Activated naive CD4-positive, alpha-beta T cell treated with anti-CD3 and anti-CD28 coated beads, Interleukin-2, amount 10 ng/mL, durations not matched to agents 7 days and 5 days (primary cell): Measurements from ENCODE around the gene PYCR2.
"Not testable (repeated sequence)": the region's sequence is repeated elsewhere in the genome, so short reads cannot be mapped to it uniquely, and the experiment has no call there.

Experiments used
- CTCF ChIA-PET: fragments of 350-600 bp; sonication (Branson Sonifier 250); formaldehyde crosslinking; loops from one replicate; lab custom pipeline; 2021; ENCODE audit warnings: antibody characterized with exemption; lab: Charles Lee
- DNase-seq: peaks from one replicate; pipeline ENCODE4 v3.0.0-alpha.2; 2020
- H3K27ac Mint-ChIP-seq: one replicate; pipeline ENCODE4 v1.8.0; 2021; ENCODE audit warnings: mild to moderate bottlenecking, moderate library complexity, mixed read lengths
- H3K27me3 Mint-ChIP-seq: one replicate; pipeline ENCODE4 v1.8.0; 2021; ENCODE audit warnings: mild to moderate bottlenecking, mixed read lengths
- H3K36me3 Mint-ChIP-seq: one replicate; pipeline ENCODE4 v1.8.0; 2021; ENCODE audit warnings: mixed read lengths
- H3K4me1 Mint-ChIP-seq: one replicate; pipeline ENCODE4 v1.8.0; 2021; ENCODE audit warnings: mixed read lengths
- H3K4me3 Mint-ChIP-seq: one replicate; pipeline ENCODE4 v1.8.0; 2021; ENCODE audit warnings: mild to moderate bottlenecking, moderate library complexity, mixed read lengths
- H3K9me3 Mint-ChIP-seq: one replicate; pipeline ENCODE4 v1.8.0; 2021; ENCODE audit warnings: mixed read lengths

The PYCR2 gene

DNA sequence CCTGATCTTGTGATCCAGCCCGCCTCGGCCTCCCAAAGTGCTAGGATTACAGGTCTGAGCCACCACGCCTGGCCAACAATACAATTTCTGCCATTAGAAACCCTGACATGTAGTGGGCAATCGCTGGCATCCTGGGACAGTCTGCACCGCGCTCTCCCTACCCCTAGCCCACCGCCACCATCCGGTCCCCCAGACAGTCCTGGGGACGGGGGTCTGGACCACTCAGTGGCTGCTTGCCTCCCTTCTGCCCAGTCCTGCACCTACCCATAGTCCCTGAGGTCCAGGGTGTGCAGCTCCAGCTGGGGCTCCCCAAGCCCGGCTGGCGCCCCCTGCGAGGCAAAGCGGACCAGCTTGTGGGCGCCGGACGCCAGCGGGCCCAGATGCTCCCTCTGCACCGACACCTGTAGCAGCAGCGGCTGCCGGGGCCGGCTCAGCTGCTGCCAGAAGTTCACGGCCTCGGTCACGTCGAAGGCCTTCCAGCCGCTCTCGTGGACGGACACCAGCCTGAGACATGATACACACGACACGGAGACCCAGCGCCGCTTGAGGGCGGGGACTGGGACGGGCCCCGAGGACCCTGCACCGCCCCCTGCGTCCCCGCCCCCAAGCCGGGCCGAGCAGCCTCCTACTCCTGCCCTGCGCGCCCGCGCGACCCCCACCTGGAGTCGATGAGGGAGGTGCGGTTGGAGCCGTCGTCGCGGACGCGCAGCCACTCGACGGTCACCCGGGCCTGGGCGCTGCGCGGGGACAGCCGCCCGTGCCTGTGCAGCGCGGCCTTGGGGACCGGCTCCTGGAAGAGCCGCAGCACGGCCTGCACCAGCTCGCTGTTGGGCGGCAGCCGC, 15.3 kb upstream of the PYCR2 start:
- H3K27me3 Mint-ChIP-seq, result peaks cover 14% of the 10 kb centered on the region
- H3K4me3 Mint-ChIP-seq, H3K27ac Mint-ChIP-seq, H3K9me3 Mint-ChIP-seq, H3K36me3 Mint-ChIP-seq, CTCF ChIA-PET, DNase-seq, H3K4me1 Mint-ChIP-seq: not testable (repeated sequence)

GRCh38 chr1:225937048-225937968, 13.3 kb upstream of the PYCR2 start:
- H3K36me3 Mint-ChIP-seq, result no peaks in the 10 kb centered on the region
- H3K9me3 Mint-ChIP-seq, result no peaks in the 10 kb centered on the region
- peaks cover 14% of the 10 kb centered on the region for H3K27me3 Mint-ChIP-seq
- CTCF ChIA-PET, result interaction anchor here (1.4 kb wide), 1 partner anchor 24 kb away, joined by 3 read pairs; no protein-coding TSS in a partner anchor
- peaks cover 4% of the 10 kb centered on the region for H3K4me1 Mint-ChIP-seq
- no peak overlapping the region for H3K4me3 Mint-ChIP-seq
- no peak overlapping the region for H3K27ac Mint-ChIP-seq
- DNase-seq, result no peak

GRCh38 chr1:225936523-225936922, 12.5 kb upstream of the PYCR2 start:
- H3K4me3 Mint-ChIP-seq, result no peak overlapping the region

GRCh38 chr1:225936086-225936485, 12.0 kb upstream of the PYCR2 start:
- peaks cover 15% of the 10 kb centered on the region for H3K27me3 Mint-ChIP-seq
- H3K4me3 Mint-ChIP-seq, H3K9me3 Mint-ChIP-seq, DNase-seq, H3K27ac Mint-ChIP-seq, H3K36me3 Mint-ChIP-seq, H3K4me1 Mint-ChIP-seq: not testable (repeated sequence)
- CTCF ChIA-PET, result interaction anchor here (0.9 to 1.4 kb wide), 2 partner anchors 26 to 454 kb away, joined by 3 read pairs; no protein-coding TSS in a partner anchor

More at GRCh38 chr1:225936523-225936922, 12.5 kb upstream of the PYCR2 start:
- no peaks in the 10 kb centered on the region for H3K36me3 Mint-ChIP-seq
- H3K4me1 Mint-ChIP-seq, result peaks cover under 1% of the 10 kb centered on the region
- no peaks in the 10 kb centered on the region for H3K9me3 Mint-ChIP-seq
- DNase-seq, result no peak
- CTCF ChIA-PET, result interaction anchor here (0.9 to 1.4 kb wide), 2 partner anchors 25 to 454 kb away, joined by 3 read pairs; no protein-coding TSS in a partner anchor
- no peak overlapping the region for H3K27ac Mint-ChIP-seq
- H3K27me3 Mint-ChIP-seq, result peaks cover 14% of the 10 kb centered on the region

DNA sequence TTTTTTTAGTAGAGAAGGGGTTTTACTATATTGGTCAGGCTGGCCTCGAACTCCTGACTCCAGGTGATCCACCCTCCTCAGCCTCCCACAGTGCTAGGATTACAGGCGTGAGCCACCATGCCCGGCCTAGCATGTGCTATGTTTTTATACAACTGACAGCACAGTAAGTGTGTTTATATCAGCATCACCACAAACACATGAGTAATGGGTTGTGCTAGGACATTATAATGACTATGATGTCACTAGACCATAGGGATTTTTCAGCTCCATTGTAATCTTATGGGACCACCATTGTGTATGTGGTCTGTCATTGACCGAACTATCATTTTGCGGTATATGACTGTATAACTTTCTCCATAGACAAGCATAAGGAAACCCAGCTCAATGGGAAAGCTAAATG, 10.7 kb upstream of the PYCR2 start:
- no peak for DNase-seq
- Mint-ChIP-seq H3K9me3 (no peaks in the 10 kb centered on the region), H3K27me3 (peaks cover 11% of the 10 kb centered on the region), H3K36me3 (no peaks in the 10 kb centered on the region), H3K27ac (no peak overlapping the region), H3K4me3 (no peak overlapping the region), H3K4me1 (no peaks in the 10 kb centered on the region)
- CTCF ChIA-PET, result interaction anchor here (1.3 kb wide), 1 partner anchor 28 kb away, joined by 3 read pairs; no protein-coding TSS in a partner anchor

GRCh38 chr1:225933072-225933471, 9.0 kb upstream of the PYCR2 start:
- Mint-ChIP-seq H3K4me3 (no peak overlapping the region), H3K9me3 (no peaks in the 10 kb centered on the region), H3K27ac (no peak overlapping the region), H3K36me3 (no peaks in the 10 kb centered on the region), H3K4me1 (peaks cover 15% of the 10 kb centered on the region), H3K27me3 (peaks cover 4% of the 10 kb centered on the region)
- CTCF ChIA-PET, result interaction anchor here (1.0 to 1.3 kb wide), 2 partner anchors 29 to 30 kb away, joined by 3 read pairs; no protein-coding TSS in a partner anchor
- no peak for DNase-seq

- no peaks in the 10 kb centered on the region for H3K36me3 Mint-ChIP-seq
- CTCF ChIA-PET, result interaction anchor here (0.6 to 1.3 kb wide), 3 partner anchors 54 to 165 kb away, joined by 3 read pairs; no protein-coding TSS in a partner anchor
- no peaks in the 10 kb centered on the region for H3K9me3 Mint-ChIP-seq
- peaks cover 4% of the 10 kb centered on the region for H3K27me3 Mint-ChIP-seq
- H3K4me3 Mint-ChIP-seq, result no peak overlapping the region
- no peak for DNase-seq
- peak overlapping the region; percentile 14 for H3K27ac Mint-ChIP-seq
- peaks cover 23% of the 10 kb centered on the region for H3K4me1 Mint-ChIP-seq
These were observed 7.5 kb upstream of the PYCR2 start for GRCh38 chr1:225931270-225932136.

DNA sequence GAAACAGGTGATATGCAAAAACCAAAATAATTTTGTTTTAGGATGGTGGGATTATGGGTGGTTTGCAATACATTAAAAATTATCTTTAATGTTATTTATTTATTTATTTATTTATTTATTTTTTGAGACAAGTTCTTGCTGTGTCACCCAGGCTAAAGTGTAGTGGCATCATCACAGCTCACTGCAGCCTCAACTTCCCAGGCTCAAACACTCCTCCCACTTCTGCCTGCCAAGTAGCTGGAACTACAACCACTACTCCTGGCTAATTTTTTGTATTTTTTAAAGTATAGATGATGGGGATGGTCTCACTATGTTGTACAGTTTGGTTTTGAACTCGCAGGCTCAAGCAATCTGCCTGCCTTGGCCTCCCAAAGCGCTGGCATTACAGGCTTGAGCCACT, 6.5 kb upstream of the PYCR2 start:
- Mint-ChIP-seq H3K27ac (no peak overlapping the region), H3K36me3 (no peaks in the 10 kb centered on the region), H3K9me3 (no peaks in the 10 kb centered on the region), H3K27me3 (peaks cover 4% of the 10 kb centered on the region), H3K4me1 (peaks cover 27% of the 10 kb centered on the region), H3K4me3 (no peak overlapping the region)
- DNase-seq, result no peak
- CTCF ChIA-PET, result interaction anchor here (0.9 to 1.9 kb wide), 3 partner anchors 31 to 57 kb away, joined by 3 to 5 read pairs (median 3); no protein-coding TSS in a partner anchor

GRCh38 chr1:225929462-225929861, 5.4 kb upstream of the PYCR2 start:
- Mint-ChIP-seq H3K4me1 (peaks cover 32% of the 10 kb centered on the region), H3K27ac (peak overlapping the region; percentile 91)
- not testable (repeated sequence) for H3K27me3 Mint-ChIP-seq, DNase-seq, H3K9me3 Mint-ChIP-seq, H3K4me3 Mint-ChIP-seq, H3K36me3 Mint-ChIP-seq
- CTCF ChIA-PET, result interaction anchor here (1.1 to 1.9 kb wide), 2 partner anchors 18 to 32 kb away, joined by 3 to 5 read pairs; no protein-coding TSS in a partner anchor

GRCh38 chr1:225928186-225929175, 4.4 kb upstream of the PYCR2 start:
- Mint-ChIP-seq H3K4me3 (peak overlapping the region; percentile 7), H3K27me3 (peaks cover 4% of the 10 kb centered on the region), H3K4me1 (peaks cover 32% of the 10 kb centered on the region), H3K36me3 (peaks cover under 1% of the 10 kb centered on the region), H3K9me3 (no peaks in the 10 kb centered on the region), H3K27ac (peak overlapping the region; percentile 91)
- CTCF ChIA-PET, result interaction anchor here (0.7 to 1.9 kb wide), 3 partner anchors 17 to 48 kb away, joined by 3 to 5 read pairs (median 3); no protein-coding TSS in a partner anchor
- DNase-seq, result peak; percentile 56

DNA sequence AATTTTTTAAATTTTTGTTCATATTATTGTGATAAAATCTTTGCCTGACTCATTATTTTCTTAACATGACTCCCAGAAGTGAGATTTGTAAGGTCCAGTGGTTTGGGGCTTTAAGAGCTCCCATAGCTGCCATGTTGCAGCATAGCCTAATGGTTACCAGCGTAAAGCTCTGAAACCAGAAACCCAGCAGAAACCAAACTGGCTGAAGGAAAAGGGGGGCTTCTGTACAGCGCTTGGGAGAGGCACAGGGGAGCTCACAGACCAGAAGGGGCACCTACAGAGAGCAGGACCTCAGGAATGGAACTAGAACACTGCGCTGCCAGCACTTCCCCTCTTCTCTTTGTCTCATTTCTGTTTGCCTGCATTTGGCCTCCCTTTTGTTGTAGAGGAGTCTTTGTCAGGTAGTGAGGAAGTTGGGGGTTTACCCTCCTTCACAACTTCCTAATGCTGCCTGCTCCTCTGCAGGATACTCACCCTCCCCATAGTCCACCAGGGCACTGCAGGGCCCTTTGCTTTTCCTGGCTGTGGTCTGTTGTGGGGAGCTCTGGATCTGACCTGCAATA, 2.6 kb upstream of the PYCR2 start:
- CTCF ChIA-PET, result interaction anchor here (1.3 kb wide), 1 partner anchor 17 kb away, joined by 3 read pairs; no protein-coding TSS in a partner anchor
- peak overlapping the region; percentile 46 for H3K27ac Mint-ChIP-seq
- H3K27me3 Mint-ChIP-seq, result peaks cover 3% of the 10 kb centered on the region
- DNase-seq, result no peak
- H3K9me3 Mint-ChIP-seq, result no peaks in the 10 kb centered on the region
- peaks cover 48% of the 10 kb centered on the region for H3K4me1 Mint-ChIP-seq
- H3K4me3 Mint-ChIP-seq, result no peak overlapping the region
- peaks cover 11% of the 10 kb centered on the region for H3K36me3 Mint-ChIP-seq

DNA sequence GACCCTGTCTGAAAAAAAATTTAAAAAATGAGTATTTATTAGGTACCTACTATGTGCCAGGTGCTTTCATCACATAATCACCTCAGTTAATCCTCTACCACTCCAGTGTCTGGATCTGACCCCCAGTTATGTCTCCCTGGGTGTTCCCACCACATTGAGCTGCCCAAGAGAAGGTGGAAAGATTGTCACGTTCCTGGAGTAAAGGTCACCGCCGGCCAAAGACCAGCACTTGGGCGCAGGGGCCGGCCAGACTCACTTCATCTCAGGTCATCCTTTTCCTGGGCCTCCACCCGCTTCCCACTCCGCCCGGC, 714 bp downstream of the PYCR2 start:
- Mint-ChIP-seq H3K4me3 (peak overlapping the region; percentile 96), H3K27me3 (no peaks in the 10 kb centered on the region), H3K27ac (peak overlapping the region; percentile 94), H3K36me3 (peaks cover 37% of the 10 kb centered on the region), H3K9me3 (no peaks in the 10 kb centered on the region), H3K4me1 (peaks cover 60% of the 10 kb centered on the region)
- DNase-seq, result no peak
- CTCF ChIA-PET, result interaction anchor here (1.2 to 1.9 kb wide), 3 partner anchors 12 to 447 kb away, joined by 4 to 7 read pairs (median 6); partner anchors contain the start of gene SRP9
